Measurements from ENCODE around the gene CBX1.
"Not testable (repeated sequence)": the region's sequence is repeated elsewhere in the genome, so short reads cannot be mapped to it uniquely, and the experiment has no call there.

The CBX1 gene

GRCh38 chr17:48123111-48123510 lies 21.8 kb upstream of the CBX1 start:
- DNase-seq: no peak

- DNase-seq: no peak
Measured at GRCh38 chr17:48122665-48123045, 21.4 kb upstream of the CBX1 start.

GRCh38 chr17:48121923-48122664 lies 20.8 kb upstream of the CBX1 start:
- DNase-seq: no peak

GRCh38 chr17:48113201-48113676 lies 12.0 kb upstream of the CBX1 start:
- DNase-seq: peak; percentile 74 to 94 (median 88)

- no peak for DNase-seq
Measured at GRCh38 chr17:48111937-48112241, 10.6 kb upstream of the CBX1 start.

- peak in 3 of 4 experiments; percentile 28 to 33 (median 28) for DNase-seq
Measured at GRCh38 chr17:48110761-48111160, 9.5 kb upstream of the CBX1 start.

GRCh38 chr17:48107137-48108055 lies 6.1 kb upstream of the CBX1 start, which contains the start of gene SNX11:
Gene SNX11 (plus strand): TSS chr17:48107766. CDS start chr17:48112044, 4,278 bp downstream.
- DNase-seq: peak; percentile 85 to 94 (median 92)

GRCh38 chr17:48106802-48107136 lies 5.5 kb upstream of the CBX1 start:
- no peak for DNase-seq

- no peak for DNase-seq
Measured at GRCh38 chr17:48104440-48104839, 3.2 kb upstream of the CBX1 start.

- peak; percentile 60 to 85 (median 68) for DNase-seq
Measured at GRCh38 chr17:48102798-48103715, 1.8 kb upstream of the CBX1 start.

- DNase-seq: peak; percentile 24 to 65 (median 45)
Measured at GRCh38 chr17:48102043-48102750, 919 bp upstream of the CBX1 start.

GRCh38 chr17:48100591-48101011 lies 677 bp downstream of the CBX1 start:
- DNase-seq: no peak

GRCh38 chr17:48100160-48100559 lies 1.1 kb downstream of the CBX1 start:
- DNase-seq: no peak

GRCh38 chr17:48095611-48096010 lies 5.7 kb downstream of the CBX1 start:
- no peak for DNase-seq

- no peak for DNase-seq
Measured at GRCh38 chr17:48093341-48094045, 7.8 kb downstream of the CBX1 start.

GRCh38 chr17:48084932-48085331 lies 16.3 kb downstream of the CBX1 start:
- no peak for DNase-seq

GRCh38 chr17:48081858-48082257 lies 19.4 kb downstream of the CBX1 start:
- DNase-seq: no peak

- not testable (repeated sequence) for DNase-seq
Measured at GRCh38 chr17:48077152-48077551, 24.1 kb downstream of the CBX1 start.

- DNase-seq: peak; percentile 84 to 89 (median 88)
Measured at GRCh38 chr17:48074322-48075081, 26.8 kb downstream of the CBX1 start.

GRCh38 chr17:48073566-48074094 lies 27.6 kb downstream of the CBX1 start:
- DNase-seq: not testable (repeated sequence)
